SU-DHL-6 (cell line): ENCODE measurements around the gene PPP4R1.

Experiments used
- H2AFZ ChIP-seq: fragments of 200-600 bp; sonication (generic); 2 replicates; pipeline ENCODE4 v1.6.1; 2014; ENCODE audit warnings: low read depth, mild to moderate bottlenecking, moderate library complexity, mixed read lengths, antibody characterized with exemption, low read length; ENCODE audit not compliant: severe bottlenecking
- H3F3A ChIP-seq: fragments of 200-600 bp; shearing (Covaris generic); 2 replicates; pipeline ENCODE4 v1.6.0; 2016; ENCODE audit warnings: antibody characterized with exemption, mild to moderate bottlenecking; ENCODE audit not compliant: insufficient read depth
- H3K27ac ChIP-seq: fragments of 200-600 bp; sonication (generic); 2 replicates; pipeline ENCODE4 v1.5.1; 2016; ENCODE audit warnings: low read depth, mild to moderate bottlenecking, low read length, moderate library complexity, mixed read lengths
- H3K27me3 ChIP-seq: fragments of 200-600 bp; sonication (generic), shearing (Covaris generic); 2 replicates; pipeline ENCODE4 v1.6.0; 2014; ENCODE audit warnings: mild to moderate bottlenecking, low read length
- H3K36me3 ChIP-seq: fragments of 200-600 bp; sonication (generic); 2 replicates; pipeline ENCODE4 v1.6.1; 2014; ENCODE audit warnings: mild to moderate bottlenecking, low read length, mixed read lengths
- H3K4me2 ChIP-seq: fragments of 300-600, 200-600 bp; shearing (Covaris generic), sonication (generic); 2 replicates; pipeline ENCODE4 v1.6.0; 2014; ENCODE audit warnings: low read length, low read depth, mild to moderate bottlenecking; ENCODE audit not compliant: poor library complexity, severe bottlenecking
- H3K4me3 ChIP-seq: fragments of 200-600 bp; sonication (generic); 2 replicates; pipeline ENCODE4 v1.5.1; 2014; ENCODE audit warnings: antibody characterized with exemption, low read length, mild to moderate bottlenecking, mixed read lengths; ENCODE audit not compliant: insufficient read depth, poor library complexity, severe bottlenecking
- H3K79me2 ChIP-seq: fragments of 200-600 bp; sonication (generic); 2 replicates; pipeline ENCODE4 v1.6.1; 2014; ENCODE audit warnings: mild to moderate bottlenecking, low read length, moderate library complexity; ENCODE audit not compliant: insufficient read depth
- H3K9ac ChIP-seq: fragments of 200-600 bp; sonication (generic); 2 replicates; pipeline ENCODE4 v1.7.0; 2014; ENCODE audit warnings: mild to moderate bottlenecking, low read length
- H3K9me2 ChIP-seq: fragments of 200-600 bp; sonication (generic); replicated peaks from 2 replicates; pipeline ENCODE4 v1.6.1; 2014; ENCODE audit warnings: low read length; ENCODE audit not compliant: insufficient read depth
- H3K9me3 ChIP-seq: fragments of 200-600 bp; sonication (generic); 2 replicates; pipeline ENCODE4 v1.6.1; 2014; ENCODE audit warnings: low read length, mixed read lengths; ENCODE audit not compliant: insufficient read depth
- H4K20me1 ChIP-seq: fragments of 200-600 bp; sonication (generic); 2 replicates; pipeline ENCODE4 v1.6.1; 2014; ENCODE audit warnings: low read depth, mild to moderate bottlenecking, antibody characterized with exemption, low read length, moderate library complexity, mixed read lengths
- CTCF ChIP-seq: fragments of 200-600 bp; sonication (generic); IDR thresholded peaks from one replicate; pipeline ENCODE4 v1.5.1; 2017; ENCODE audit warnings: antibody characterized with exemption, mild to moderate bottlenecking, low read length, moderate library complexity; ENCODE audit not compliant: insufficient read depth, poor library complexity, severe bottlenecking
- EZH2phosphoT487 ChIP-seq: fragments of 200-600 bp; sonication (generic), shearing (Covaris generic); conservative IDR thresholded peaks from 2 replicates; pipeline ENCODE4 v1.6.1; 2018; ENCODE audit warnings: mild to moderate bottlenecking, antibody characterized with exemption, low read length, moderate library complexity, mixed read lengths

The PPP4R1 gene

GRCh38 chr18:9575558-9575957 lies 38.8 kb downstream of the PPP4R1 start:
- H3K4me3 ChIP-seq, result no peak overlapping the region
- TF ChIP-seq CTCF (no peak), EZH2phosphoT487 (no peak)
- H3K9me2 ChIP-seq, result no peaks in the 10 kb centered on the region
- peaks cover 7% of the 10 kb centered on the region; the same call in 1 of the 2 replicates for H3K36me3 ChIP-seq
- no peak overlapping the region for H3K4me2 ChIP-seq
- H3F3A ChIP-seq, result no peaks in the 10 kb centered on the region
- no peaks in the 10 kb centered on the region for H3K27me3 ChIP-seq
- H3K79me2 ChIP-seq, result no peaks in the 10 kb centered on the region
- H2AFZ ChIP-seq, result no peak overlapping the region
- H3K9me3 ChIP-seq, result no peaks in the 10 kb centered on the region
- no peaks in the 10 kb centered on the region for H4K20me1 ChIP-seq
- no peak overlapping the region for H3K9ac ChIP-seq
- no peak overlapping the region for H3K27ac ChIP-seq

GRCh38 chr18:9574473-9575115 lies 39.8 kb downstream of the PPP4R1 start:
- Histone ChIP-seq H3K27ac (no peak overlapping the region), H3K9me2 (no peaks in the 10 kb centered on the region), H4K20me1 (no peaks in the 10 kb centered on the region), H3F3A (no peaks in the 10 kb centered on the region), H3K9me3 (no peaks in the 10 kb centered on the region), H3K4me2 (no peak overlapping the region), H2AFZ (no peak overlapping the region), H3K79me2 (no peaks in the 10 kb centered on the region), H3K4me3 (no peak overlapping the region), H3K27me3 (no peaks in the 10 kb centered on the region), H3K36me3 (peaks cover 15% of the 10 kb centered on the region; the same call in 1 of the 2 replicates), H3K9ac (no peak overlapping the region)
- no peak for TF ChIP-seq CTCF
- no peak for TF ChIP-seq EZH2phosphoT487

GRCh38 chr18:9571546-9571945 lies 42.8 kb downstream of the PPP4R1 start:
- no peaks in the 10 kb centered on the region for H3K9me3 ChIP-seq
- no peak overlapping the region for H3K9ac ChIP-seq
- H3K4me3 ChIP-seq, result no peak overlapping the region
- H3K4me2 ChIP-seq, result no peak overlapping the region
- TF ChIP-seq CTCF (no peak), EZH2phosphoT487 (no peak)
- H3F3A ChIP-seq, result no peaks in the 10 kb centered on the region
- H4K20me1 ChIP-seq, result no peaks in the 10 kb centered on the region
- peaks cover 11% of the 10 kb centered on the region; the same call in 1 of the 2 replicates for H3K36me3 ChIP-seq
- no peaks in the 10 kb centered on the region for H3K27me3 ChIP-seq
- H3K9me2 ChIP-seq, result no peaks in the 10 kb centered on the region
- H3K27ac ChIP-seq, result no peak overlapping the region
- no peaks in the 10 kb centered on the region for H3K79me2 ChIP-seq
- H2AFZ ChIP-seq, result no peak overlapping the region
